Common myeloid progenitor, CD34-positive (primary cell): ENCODE measurements around the gene DNAJB11.

Experiments
- CTCF ChIA-PET: fragments of 350-600 bp; sonication (Branson Sonifier 250); formaldehyde crosslinking; loops from one replicate; lab custom pipeline; 2021; ENCODE audit warnings: antibody characterized with exemption; lab: Charles Lee
- POLR2A ChIA-PET: fragments of 350-600 bp; sonication (Branson Sonifier 250); formaldehyde crosslinking; loops from one replicate; lab custom pipeline; 2021; ENCODE audit warnings: antibody characterized with exemption; lab: Charles Lee
- DNase-seq, 3 donors: peaks; one replicate each; pipeline versions ENCODE4 v3.0.0 to v3.0.0-alpha.2; 2013
- H3K27ac ChIP-seq, 2 experiments: 1 replicate in 1 of 2; 2 replicates in 1 of 2; pipeline ENCODE4 v1.7.0; 2013; ENCODE audit warnings: inconsistent platforms in 2 of 2, low read length in 2 of 2, mild to moderate bottlenecking in 2 of 2, low read depth in 1 of 2, moderate library complexity in 1 of 2; ENCODE audit not compliant: severe bottlenecking in 2 of 2, insufficient read depth in 1 of 2, poor library complexity in 1 of 2
- H3K27me3 ChIP-seq, 5 experiments: replicated peaks in 2 of 5; 1 replicate in 3 of 5; 2 replicates in 2 of 5; pipeline versions ENCODE4 v1.6.1 to v1.7.0; 2013; ENCODE audit warnings: low read length in 4 of 5, mild to moderate bottlenecking in 2 of 5, moderate library complexity in 2 of 5, inconsistent platforms in 1 of 5; ENCODE audit not compliant: insufficient read depth in 5 of 5, control insufficient read depth in 4 of 5
- H3K36me3 ChIP-seq, 4 experiments: 1 replicate in 2 of 4; 2 replicates in 2 of 4; pipeline versions ENCODE4 v1.6.1 to v1.7.0; 2013; ENCODE audit warnings: low read length in 3 of 4, control low read depth in 1 of 4, mild to moderate bottlenecking in 1 of 4; ENCODE audit not compliant: control insufficient read depth in 4 of 4, insufficient read depth in 4 of 4
- H3K4me1 ChIP-seq, 4 experiments: 1 replicate in 3 of 4; 2 replicates in 1 of 4; pipeline versions ENCODE4 v1.6.1 to v1.7.1; 2013; ENCODE audit warnings: low read length in 3 of 4, mild to moderate bottlenecking in 3 of 4, control low read depth in 1 of 4, inconsistent platforms in 1 of 4, moderate library complexity in 1 of 4; ENCODE audit not compliant: control insufficient read depth in 4 of 4, insufficient read depth in 4 of 4; ENCODE audit errors: control extremely low read depth in 1 of 4
- H3K4me3 ChIP-seq, 7 experiments: 1 replicate in 4 of 7; 2 replicates in 3 of 7; pipeline versions ENCODE4 v1.5.1 to v1.7.0; 2013; ENCODE audit warnings: mild to moderate bottlenecking in 7 of 7, low read length in 6 of 7, moderate library complexity in 6 of 7, inconsistent platforms in 2 of 7, low read depth in 2 of 7, control low read depth in 1 of 7; ENCODE audit not compliant: insufficient read depth in 4 of 7, control insufficient read depth in 1 of 7; ENCODE audit errors: extremely low read depth in 1 of 7
- H3K9me3 ChIP-seq, 5 experiments: 1 replicate in 4 of 5; 2 replicates in 1 of 5; pipeline versions ENCODE4 v1.6.1 to v1.7.1; 2013; ENCODE audit warnings: low read length in 4 of 5, mild to moderate bottlenecking in 2 of 5, inconsistent platforms in 1 of 5, low read depth in 1 of 5, moderate library complexity in 1 of 5; ENCODE audit not compliant: control insufficient read depth in 4 of 5, insufficient read depth in 2 of 5; ENCODE audit errors: control extremely low read depth in 1 of 5
- WGBS: methylation state at CpG from one replicate; pipeline ENCODE4 v1.1.5; 2013; ENCODE audit not compliant: insufficient coverage; 5-methylcytosine and 5-hydroxymethylcytosine counted together

The DNAJB11 gene

DNA sequence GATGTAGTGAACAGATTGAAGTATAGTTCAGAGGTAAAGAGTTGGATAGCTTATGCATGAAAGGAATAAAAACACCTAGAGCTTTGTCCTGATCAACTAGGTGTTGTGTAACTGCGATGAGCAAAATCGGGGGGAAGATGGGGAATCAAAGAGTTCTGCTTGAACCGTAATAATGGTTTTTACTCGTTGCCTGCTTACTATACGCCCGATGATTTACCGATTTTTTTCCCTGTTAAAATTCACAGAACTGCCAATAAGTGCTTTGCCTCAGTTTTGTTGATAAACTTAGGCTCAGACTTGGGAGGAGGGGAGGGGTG is 783 bp upstream of the DNAJB11 start:
- Histone ChIP-seq H3K9me3 (no peaks in the 10 kb centered on the region), H3K4me1 (peaks cover 24 to 39% (median 33%) of the 10 kb centered on the region in 4 experiments), H3K27ac (peak overlapping the region; percentile 82 to 92), H3K4me3 (peak overlapping the region; percentile 38 to 99 (median 85)), H3K36me3 (peaks cover 5 to 14% (median 7%) of the 10 kb centered on the region in 4 experiments), H3K27me3 (no peaks in the 10 kb centered on the region)
- ChIA-PET POLR2A (interaction anchor here (0.8 to 1.7 kb wide), 4 partner anchors 12 to 214 kb away, joined by 3 to 9 read pairs (median 6); partner anchors contain the start of gene EIF4A2), CTCF (interaction anchor here (0.7 to 4.1 kb wide), 5 partner anchors 15 to 627 kb away, joined by 3 to 19 read pairs (median 4); no protein-coding TSS in a partner anchor)
- no peak for DNase-seq
- WGBS, result 17% methylated on average over 6 of the region's 7 CpGs

DNA sequence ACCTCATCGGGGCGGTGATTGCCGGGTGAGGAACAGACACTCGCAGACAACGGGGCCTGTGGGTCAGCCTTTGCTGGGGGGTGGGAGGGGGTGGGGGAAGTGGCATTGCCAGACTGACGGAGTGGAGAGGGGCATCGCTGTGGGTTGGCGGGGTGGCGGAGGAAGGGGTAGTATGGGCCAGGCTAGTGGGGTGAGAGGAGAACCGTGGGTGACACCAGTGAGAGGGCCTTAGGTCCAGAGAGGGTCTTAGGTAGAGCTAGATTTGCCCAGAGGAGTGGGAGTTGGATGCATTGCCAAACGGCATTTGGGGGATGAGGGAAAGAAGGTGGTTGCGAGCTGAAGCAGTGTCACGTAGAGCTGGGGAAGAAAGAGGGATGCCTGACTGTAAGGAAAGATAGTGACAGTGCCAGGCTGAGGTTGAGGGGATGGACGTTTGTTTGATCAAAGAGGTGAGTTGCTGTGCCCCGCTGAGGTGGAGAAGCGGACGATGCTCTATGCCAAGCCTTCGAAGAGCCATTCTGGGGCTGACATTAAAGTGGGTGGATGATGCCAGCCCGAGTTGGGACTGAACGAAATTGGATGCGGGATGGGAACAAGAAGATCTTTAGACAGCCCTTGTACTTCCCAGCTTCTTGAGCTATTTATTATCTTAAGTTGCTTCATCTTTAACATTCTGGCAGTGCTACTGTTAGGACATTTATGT is 572 bp downstream of the DNAJB11 start:
- Histone ChIP-seq H3K27me3 (no peaks in the 10 kb centered on the region), H3K36me3 (peaks cover 8 to 25% (median 14%) of the 10 kb centered on the region in 4 experiments), H3K27ac (peak overlapping the region; percentile 99 to 100), H3K4me3 (peak overlapping the region; percentile 85 to 99 (median 89)), H3K4me1 (peaks cover 24 to 37% (median 32%) of the 10 kb centered on the region in 4 experiments), H3K9me3 (no peaks in the 10 kb centered on the region)
- WGBS, result 8% methylated on average over 15 of the region's 21 CpGs
- CTCF ChIA-PET, result interaction anchor here (1.0 to 4.1 kb wide), 3 partner anchors 11 to 46 kb away, joined by 3 to 19 read pairs (median 5); no protein-coding TSS in a partner anchor
- POLR2A ChIA-PET, result interaction anchor here (1.2 to 1.7 kb wide), 4 partner anchors 11 to 212 kb away, joined by 3 to 9 read pairs (median 6); partner anchors contain the start of gene EIF4A2
- DNase-seq, result no peak

DNA sequence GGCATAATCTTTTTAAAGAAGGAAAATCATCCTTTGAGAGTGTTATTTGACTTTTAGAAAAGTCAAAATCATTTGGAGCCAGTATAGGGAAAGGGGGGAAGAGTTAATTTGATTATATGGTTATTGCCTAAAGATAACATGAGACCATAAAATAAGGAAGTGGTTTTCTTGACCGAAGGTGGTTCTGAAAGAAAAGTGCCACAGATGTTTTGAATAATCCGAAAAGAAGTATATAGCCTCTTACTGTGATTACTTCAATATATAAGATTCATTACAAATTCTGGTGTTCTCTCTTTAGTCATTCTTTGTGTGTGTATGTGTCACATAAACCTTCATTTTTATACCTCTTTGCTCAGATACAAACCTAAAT is 1.1 kb downstream of the DNAJB11 start:
- peak in 2 of 3 donors; percentile 44 to 45 for DNase-seq
- WGBS, result no CpG with 5 or more reads among the region's 2 CpGs
- no peaks in the 10 kb centered on the region for H3K27me3 ChIP-seq
- peaks cover 13 to 31% (median 19%) of the 10 kb centered on the region in 4 experiments for H3K36me3 ChIP-seq
- H3K4me3 ChIP-seq, result peak overlapping the region in 6 of 7 experiments; percentile 85 to 99 (median 90)
- H3K27ac ChIP-seq, result peak overlapping the region; percentile 99 to 100
- ChIA-PET POLR2A (interaction anchor here (1.3 to 1.7 kb wide), 2 partner anchors 11 to 14 kb away, joined by 3 to 6 read pairs; no protein-coding TSS in a partner anchor), CTCF (interaction anchor here (1.1 to 4.1 kb wide), 3 partner anchors 10 to 45 kb away, joined by 5 to 19 read pairs (median 5); no protein-coding TSS in a partner anchor)
- H3K4me1 ChIP-seq, result peaks cover 20 to 33% (median 28%) of the 10 kb centered on the region in 4 experiments
- H3K9me3 ChIP-seq, result no peaks in the 10 kb centered on the region

- peaks cover 29 to 73% (median 57%) of the 10 kb centered on the region in 4 experiments for H3K36me3 ChIP-seq
- no peak for DNase-seq
These were observed 7.0 kb downstream of the DNAJB11 start for GRCh38 chr3:186577521-186577920.

DNA sequence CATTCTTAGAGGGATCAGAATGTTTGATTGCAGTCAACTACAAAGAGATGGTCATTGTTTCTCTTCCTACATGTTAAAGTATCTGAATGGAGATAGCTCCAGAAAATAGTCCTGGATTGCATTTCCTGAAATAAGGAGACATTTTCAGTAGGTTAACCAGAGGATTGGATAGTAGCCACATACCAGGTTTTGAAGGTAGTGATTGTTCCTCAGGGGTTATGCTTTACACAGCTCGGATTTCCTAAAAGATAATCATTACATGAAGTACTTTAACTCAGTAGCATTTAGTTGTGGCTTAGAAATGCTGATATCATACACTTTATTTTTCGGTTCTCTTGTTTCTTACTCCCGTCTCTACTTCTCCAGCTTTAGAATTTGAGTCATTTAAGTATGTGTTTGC is 10.3 kb downstream of the DNAJB11 start:
- ChIA-PET POLR2A (interaction anchor here (1.9 kb wide), 1 partner anchor 10 kb away, joined by 9 read pairs; the partner anchor contains the start of gene DNAJB11), CTCF (interaction anchor here (2.0 kb wide), 1 partner anchor 36 kb away, joined by 6 read pairs; no protein-coding TSS in a partner anchor)
- no peaks in the 10 kb centered on the region for H3K27me3 ChIP-seq
- DNase-seq, result no peak
- H3K4me1 ChIP-seq, result no peaks in the 10 kb centered on the region
- H3K36me3 ChIP-seq, result peaks cover 36 to 89% (median 66%) of the 10 kb centered on the region in 4 experiments
- H3K4me3 ChIP-seq, result no peak overlapping the region
- no peak overlapping the region for H3K27ac ChIP-seq
- WGBS, result 100% methylated on average over 2 of the region's 3 CpGs
- H3K9me3 ChIP-seq, result no peaks in the 10 kb centered on the region

More at GRCh38 chr3:186577521-186577920, 7.0 kb downstream of the DNAJB11 start:
- CTCF ChIA-PET, result interaction anchor here (3.6 kb wide), 1 partner anchor 38 kb away, joined by 14 read pairs; no protein-coding TSS in a partner anchor
- no peak overlapping the region for H3K4me3 ChIP-seq
- H3K9me3 ChIP-seq, result no peaks in the 10 kb centered on the region
- POLR2A ChIA-PET, result interaction anchor here (1.5 kb wide), 1 partner anchor 8 kb away, joined by 8 read pairs; no protein-coding TSS in a partner anchor
- 90% methylated on average over 2 of the region's 2 CpGs for WGBS
- no peak overlapping the region for H3K27ac ChIP-seq
- H3K27me3 ChIP-seq, result no peaks in the 10 kb centered on the region
- H3K4me1 ChIP-seq, result no peaks in the 10 kb centered on the region

- no peak for DNase-seq
- 94% methylated on average over 5 of the region's 6 CpGs for WGBS
- H3K27me3 ChIP-seq, result no peaks in the 10 kb centered on the region
- ChIA-PET CTCF (interaction anchor here (1.0 kb wide), 1 partner anchor 11 kb away, joined by 3 read pairs; no protein-coding TSS in a partner anchor), POLR2A (interaction anchor here (0.7 to 1.9 kb wide), 4 partner anchors 11 to 35 kb away, joined by 3 to 9 read pairs (median 4); partner anchors contain the start of gene DNAJB11)
- no peak overlapping the region for H3K4me3 ChIP-seq
- no peak overlapping the region for H3K27ac ChIP-seq
- H3K4me1 ChIP-seq, result no peaks in the 10 kb centered on the region
- no peaks in the 10 kb centered on the region for H3K9me3 ChIP-seq
- H3K36me3 ChIP-seq, result peaks cover 30 to 77% (median 57%) of the 10 kb centered on the region in 4 experiments
These were observed 12.0 kb downstream of the DNAJB11 start for GRCh38 chr3:186582541-186582940.
